Stimulated activated naive B cell treated with anti-CD40 and anti-IgM and Interleukin-4, amounts not matched to agents 10 μg/mL and 1 μg/mL and 100 μg/mL, for 72 hours (primary cell): Measurements from ENCODE around the gene KCTD8.
"Not testable (repeated sequence)": the region's sequence is repeated elsewhere in the genome, so short reads cannot be mapped to it uniquely, and the experiment has no call there.

ENCODE experiments used
- ATAC-seq, 2 donors: fragments of 150-1000 bp; cut with Tn5 transposase; replicated peaks; 2 replicates each; pipeline ENCODE4 v1.10.0; 2021; ENCODE audit warnings: moderate library complexity in 1 of 2
- DNase-seq: peaks from one replicate; pipeline ENCODE4 v3.0.0; 2021
- H3K27ac Mint-ChIP-seq: one replicate; pipeline ENCODE4 v1.8.0; 2022; ENCODE audit warnings: mild to moderate bottlenecking, mixed read lengths
- H3K27me3 Mint-ChIP-seq, 2 donors: one replicate each; pipeline ENCODE4 v1.8.0; 2022; ENCODE audit warnings: mixed read lengths in 2 of 2
- H3K36me3 Mint-ChIP-seq, 2 donors: one replicate each; pipeline ENCODE4 v1.8.0; 2022; ENCODE audit warnings: mixed read lengths in 2 of 2, mild to moderate bottlenecking in 1 of 2
- H3K4me1 Mint-ChIP-seq, 2 donors: one replicate each; pipeline ENCODE4 v1.8.0; 2022; ENCODE audit warnings: mixed read lengths in 2 of 2, mild to moderate bottlenecking in 1 of 2
- H3K4me3 Mint-ChIP-seq, 2 donors: one replicate each; pipeline ENCODE4 v1.8.0; 2022; ENCODE audit warnings: mild to moderate bottlenecking in 2 of 2, mixed read lengths in 2 of 2, moderate library complexity in 1 of 2
- H3K9me3 Mint-ChIP-seq, 2 donors: one replicate each; pipeline ENCODE4 v1.8.0; 2022; ENCODE audit warnings: mixed read lengths in 2 of 2, mild to moderate bottlenecking in 1 of 2

KCTD8 gene

GRCh38 chr4:44237643-44238042 is 211.0 kb downstream of the KCTD8 start:
- Mint-ChIP-seq H3K9me3 (no peaks in the 10 kb centered on the region), H3K36me3 (no peaks in the 10 kb centered on the region), H3K27me3 (no peaks in the 10 kb centered on the region), H3K27ac (no peak overlapping the region), H3K4me3 (no peak overlapping the region), H3K4me1 (no peaks in the 10 kb centered on the region)
- DNase-seq (no peak), ATAC-seq (no peak)

DNA sequence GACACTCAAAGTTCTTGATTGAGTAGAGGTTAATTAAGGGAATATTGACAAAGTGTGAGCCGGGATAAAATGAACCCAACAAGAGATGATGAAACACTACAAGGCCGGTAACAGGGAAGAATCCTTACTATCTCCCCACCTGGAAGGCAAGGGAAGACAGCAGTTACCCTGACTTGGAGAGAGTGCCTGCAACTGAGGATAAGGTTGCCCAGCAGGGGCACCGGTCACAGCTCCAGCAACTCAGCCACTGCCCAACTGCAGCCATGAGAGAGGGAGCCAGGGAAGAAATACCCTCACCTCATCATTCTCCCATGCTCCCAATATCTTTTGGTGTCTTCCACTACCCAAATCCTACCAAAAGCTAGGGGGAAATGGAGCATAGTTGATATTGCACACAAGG is 212.7 kb downstream of the KCTD8 start:
- no peaks in the 10 kb centered on the region for H3K4me1 Mint-ChIP-seq
- no peak overlapping the region for H3K27ac Mint-ChIP-seq
- no peak overlapping the region for H3K4me3 Mint-ChIP-seq
- no peaks in the 10 kb centered on the region for H3K27me3 Mint-ChIP-seq
- no peak for DNase-seq
- H3K36me3 Mint-ChIP-seq: no peaks in the 10 kb centered on the region
- no peaks in the 10 kb centered on the region for H3K9me3 Mint-ChIP-seq
- ATAC-seq: no peak

- no peaks in the 10 kb centered on the region for H3K27me3 Mint-ChIP-seq
- H3K9me3 Mint-ChIP-seq: no peaks in the 10 kb centered on the region
- no peaks in the 10 kb centered on the region for H3K36me3 Mint-ChIP-seq
- H3K4me1 Mint-ChIP-seq: no peaks in the 10 kb centered on the region
- ATAC-seq (no peak), DNase-seq (no peak)
- no peak overlapping the region for H3K4me3 Mint-ChIP-seq
- H3K27ac Mint-ChIP-seq: no peak overlapping the region
These were observed 216.3 kb downstream of the KCTD8 start for GRCh38 chr4:44232262-44232661.

DNA sequence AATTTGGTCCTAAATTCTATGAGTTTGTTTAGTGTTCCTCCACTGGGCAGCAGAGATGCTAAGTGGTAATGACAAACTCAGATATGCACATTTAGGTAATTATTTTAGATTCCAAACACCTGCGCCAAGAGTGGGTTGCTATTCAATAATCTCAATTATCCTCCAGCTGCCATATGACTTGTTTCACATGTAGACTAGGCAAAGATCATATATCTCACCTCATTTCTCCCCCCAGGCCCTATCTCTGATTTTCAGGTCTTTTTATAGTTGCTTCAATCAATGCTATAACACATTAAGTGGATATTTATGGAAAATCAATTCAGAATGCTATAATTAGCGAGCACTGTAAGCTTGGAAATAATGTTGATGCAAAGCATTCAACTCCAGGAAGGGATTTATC is 217.6 kb downstream of the KCTD8 start:
- no peaks in the 10 kb centered on the region for H3K36me3 Mint-ChIP-seq
- H3K27ac Mint-ChIP-seq: no peak overlapping the region
- no peaks in the 10 kb centered on the region for H3K4me1 Mint-ChIP-seq
- DNase-seq (no peak), ATAC-seq (no peak)
- peaks cover 2 to 3% of the 10 kb centered on the region in 2 donors for H3K9me3 Mint-ChIP-seq
- H3K4me3 Mint-ChIP-seq: no peak overlapping the region
- no peaks in the 10 kb centered on the region for H3K27me3 Mint-ChIP-seq

GRCh38 chr4:44228326-44228725 is 220.3 kb downstream of the KCTD8 start:
- ATAC-seq: no peak
- no peaks in the 10 kb centered on the region for H3K36me3 Mint-ChIP-seq
- H3K4me3 Mint-ChIP-seq: no peak overlapping the region
- DNase-seq: no peak
- H3K27ac Mint-ChIP-seq: no peak overlapping the region
- H3K27me3 Mint-ChIP-seq: no peaks in the 10 kb centered on the region
- H3K4me1 Mint-ChIP-seq: no peaks in the 10 kb centered on the region
- peaks cover 3% of the 10 kb centered on the region in 2 donors for H3K9me3 Mint-ChIP-seq

- Mint-ChIP-seq H3K27me3 (no peaks in the 10 kb centered on the region), H3K4me3 (no peak overlapping the region), H3K4me1 (no peaks in the 10 kb centered on the region), H3K9me3 (peaks cover 3 to 5% of the 10 kb centered on the region in 2 donors), H3K36me3 (no peaks in the 10 kb centered on the region), H3K27ac (no peak overlapping the region)
- no peak for ATAC-seq
- DNase-seq: no peak
These were observed 227.2 kb downstream of the KCTD8 start for GRCh38 chr4:44221407-44221806.

DNA sequence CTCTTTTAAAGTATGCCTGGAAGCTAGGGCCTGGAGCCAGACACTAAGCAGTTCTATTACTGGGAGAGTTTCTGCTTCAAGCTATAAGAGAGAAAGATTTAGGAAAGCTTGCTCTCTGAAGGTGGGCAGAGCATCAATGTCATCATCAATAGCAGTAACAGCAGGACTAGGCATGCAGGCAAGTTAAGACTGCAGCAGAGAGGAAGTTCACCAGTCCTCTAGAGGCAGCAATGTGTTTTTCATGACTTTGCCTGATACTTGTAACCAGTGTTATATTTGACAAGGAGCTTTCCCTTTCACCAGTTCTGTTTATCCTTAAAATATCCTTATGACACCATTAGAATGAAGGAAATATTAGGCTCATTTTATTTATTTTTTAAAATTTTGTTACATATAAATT is 237.9 kb downstream of the KCTD8 start:
- DNase-seq (no peak), ATAC-seq (no peak)
- no peaks in the 10 kb centered on the region for H3K4me1 Mint-ChIP-seq
- H3K9me3 Mint-ChIP-seq: no peaks in the 10 kb centered on the region
- no peak overlapping the region for H3K4me3 Mint-ChIP-seq
- no peaks in the 10 kb centered on the region for H3K27me3 Mint-ChIP-seq
- H3K36me3 Mint-ChIP-seq: no peaks in the 10 kb centered on the region
- no peak overlapping the region for H3K27ac Mint-ChIP-seq

- Mint-ChIP-seq H3K4me1 (no peaks in the 10 kb centered on the region), H3K4me3 (no peak overlapping the region), H3K36me3 (no peaks in the 10 kb centered on the region), H3K9me3 (peaks cover 4 to 14% of the 10 kb centered on the region in 2 donors), H3K27ac (no peak overlapping the region), H3K27me3 (no peaks in the 10 kb centered on the region)
- ATAC-seq (no peak), DNase-seq (no peak)
These were observed 251.8 kb downstream of the KCTD8 start for GRCh38 chr4:44196796-44197195.

DNA sequence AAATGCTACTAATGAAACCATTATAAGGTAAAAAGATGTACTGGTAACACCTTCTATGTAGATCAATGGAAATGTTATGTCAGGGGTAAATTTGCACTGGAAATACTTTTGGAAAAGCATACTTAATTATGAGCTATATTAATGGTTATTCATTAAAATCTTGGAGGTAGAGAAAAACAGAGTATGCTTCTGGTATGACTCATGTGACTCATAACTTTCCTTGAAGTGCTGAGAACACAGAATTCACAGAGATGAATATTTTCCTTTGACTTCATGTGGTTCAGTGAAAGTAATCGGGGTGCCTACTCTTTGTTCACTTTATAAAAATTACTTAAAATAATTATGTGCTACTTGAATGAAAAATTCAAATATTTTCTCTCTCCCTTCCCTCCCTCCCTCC is 254.2 kb downstream of the KCTD8 start:
- Mint-ChIP-seq H3K9me3 (peaks cover 4 to 6% of the 10 kb centered on the region in 2 donors), H3K4me3 (no peak overlapping the region), H3K36me3 (no peaks in the 10 kb centered on the region), H3K27me3 (no peaks in the 10 kb centered on the region), H3K27ac (no peak overlapping the region), H3K4me1 (no peaks in the 10 kb centered on the region)
- no peak for ATAC-seq
- no peak for DNase-seq

GRCh38 chr4:44186850-44187246 is 261.8 kb downstream of the KCTD8 start:
- H3K4me1 Mint-ChIP-seq: no peaks in the 10 kb centered on the region
- H3K36me3 Mint-ChIP-seq: no peaks in the 10 kb centered on the region
- no peak overlapping the region for H3K27ac Mint-ChIP-seq
- no peaks in the 10 kb centered on the region for H3K27me3 Mint-ChIP-seq
- peaks cover 0 to 1% of the 10 kb centered on the region in 2 donors for H3K9me3 Mint-ChIP-seq
- no peak overlapping the region for H3K4me3 Mint-ChIP-seq
- DNase-seq: no peak
- ATAC-seq: no peak

DNA sequence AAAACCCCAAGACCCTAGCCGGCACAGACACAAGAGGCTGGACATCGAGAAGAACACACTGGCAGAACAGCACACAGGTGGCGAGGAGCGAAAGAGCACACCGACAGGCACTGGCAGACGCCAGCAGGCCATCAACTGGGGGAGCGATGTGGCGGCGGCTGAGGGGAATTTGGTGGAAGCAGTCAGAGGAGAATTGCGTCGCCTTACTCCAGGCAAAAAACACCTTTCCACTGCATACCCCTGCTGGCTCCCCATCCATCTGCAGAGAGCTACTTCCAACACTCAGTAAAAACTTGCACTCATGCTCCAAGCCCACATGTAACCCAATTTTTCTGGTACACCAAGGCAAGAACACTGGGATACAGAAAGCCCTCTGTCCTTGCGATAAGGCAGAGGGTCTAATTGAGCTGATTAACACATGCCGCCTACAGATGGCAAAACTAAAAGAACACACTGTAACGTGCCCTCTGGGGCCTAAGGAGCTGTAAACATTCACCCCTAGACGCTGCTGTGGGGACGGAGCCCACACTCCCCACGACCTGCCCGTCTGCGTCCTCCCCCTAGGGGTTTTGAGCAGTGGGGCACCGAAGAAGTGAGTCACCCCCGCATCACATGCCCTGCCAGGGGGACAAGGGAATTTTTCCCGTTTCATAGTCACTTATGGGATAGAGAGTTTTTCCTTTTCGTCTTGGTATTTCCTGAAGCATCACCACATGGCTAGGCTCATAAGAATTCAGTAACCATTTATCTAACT is 262.3 kb downstream of the KCTD8 start:
- Mint-ChIP-seq H3K4me1 (no peaks in the 10 kb centered on the region), H3K4me3 (no peak overlapping the region), H3K36me3 (no peaks in the 10 kb centered on the region), H3K27ac (no peak overlapping the region), H3K9me3 (no peaks in the 10 kb centered on the region), H3K27me3 (no peaks in the 10 kb centered on the region)
- no peak for DNase-seq
- no peak for ATAC-seq

GRCh38 chr4:44181491-44182349 is 266.9 kb downstream of the KCTD8 start:
- DNase-seq, H3K27ac Mint-ChIP-seq, H3K4me3 Mint-ChIP-seq, H3K36me3 Mint-ChIP-seq, ATAC-seq, H3K27me3 Mint-ChIP-seq, H3K9me3 Mint-ChIP-seq, H3K4me1 Mint-ChIP-seq: not testable (repeated sequence)

DNA sequence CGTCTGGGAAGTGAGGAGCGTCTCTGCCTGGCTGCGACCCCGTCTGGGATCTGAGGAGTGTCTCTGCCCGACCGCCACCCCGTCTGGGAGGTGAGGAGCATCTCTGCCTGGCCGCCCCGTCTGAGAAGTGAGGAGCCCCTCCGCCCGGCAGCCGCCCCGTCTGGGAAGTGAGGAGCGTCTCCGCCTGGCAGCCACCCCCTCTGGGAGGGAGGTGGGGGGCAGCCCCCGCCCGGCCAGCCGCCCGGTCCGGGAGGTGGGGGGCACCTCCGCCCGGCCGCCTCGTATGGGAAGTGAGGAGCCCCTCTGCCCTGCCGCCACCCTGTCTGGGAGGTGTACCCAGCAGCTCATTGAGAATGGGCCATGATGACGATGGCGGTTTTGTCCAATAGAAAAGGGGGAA is 280.8 kb downstream of the KCTD8 start:
- not testable (repeated sequence) for H3K36me3 Mint-ChIP-seq, H3K4me1 Mint-ChIP-seq, ATAC-seq, DNase-seq, H3K27ac Mint-ChIP-seq, H3K4me3 Mint-ChIP-seq, H3K9me3 Mint-ChIP-seq, H3K27me3 Mint-ChIP-seq

DNA sequence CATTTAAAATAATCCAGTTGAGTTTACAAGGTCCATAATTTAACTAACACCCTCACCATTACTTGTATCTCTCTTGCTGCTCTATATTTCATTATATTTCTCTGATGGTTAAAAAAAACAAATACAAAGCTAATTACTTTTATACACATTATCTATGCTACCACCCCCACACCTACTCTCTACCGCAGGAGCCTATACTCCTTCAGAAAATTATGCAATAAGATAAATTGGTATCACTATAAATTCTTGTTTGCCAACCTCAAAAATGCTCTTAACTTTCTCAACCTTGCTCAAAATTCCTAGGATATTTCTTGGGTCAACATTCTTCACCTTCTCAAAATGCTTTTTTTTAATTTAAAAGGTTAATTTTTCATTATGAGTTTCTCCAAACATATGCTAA is 282.7 kb downstream of the KCTD8 start:
- Mint-ChIP-seq H3K9me3 (peaks cover 0 to 3% of the 10 kb centered on the region in 2 donors), H3K36me3 (no peaks in the 10 kb centered on the region), H3K27me3 (no peaks in the 10 kb centered on the region), H3K4me3 (no peak overlapping the region), H3K4me1 (no peaks in the 10 kb centered on the region), H3K27ac (no peak overlapping the region)
- DNase-seq (no peak), ATAC-seq (no peak)
